ENCODE data around the gene CCDC93.
"Not testable (repeated sequence)": the region's sequence is repeated elsewhere in the genome, so short reads cannot be mapped to it uniquely, and the experiment has no call there.

The CCDC93 gene

GRCh38 chr2:117952228-117952627 lies 61.6 kb downstream of the CCDC93 start:
- DNase-seq, result peak; percentile 13

- DNase-seq, result no peak
Measured at GRCh38 chr2:117949806-117950205, 64.1 kb downstream of the CCDC93 start.

- no peak for DNase-seq
Measured at GRCh38 chr2:117948615-117949014, 65.3 kb downstream of the CCDC93 start.

- DNase-seq, result no peak
Measured at GRCh38 chr2:117945296-117945695, 68.6 kb downstream of the CCDC93 start.

DNA sequence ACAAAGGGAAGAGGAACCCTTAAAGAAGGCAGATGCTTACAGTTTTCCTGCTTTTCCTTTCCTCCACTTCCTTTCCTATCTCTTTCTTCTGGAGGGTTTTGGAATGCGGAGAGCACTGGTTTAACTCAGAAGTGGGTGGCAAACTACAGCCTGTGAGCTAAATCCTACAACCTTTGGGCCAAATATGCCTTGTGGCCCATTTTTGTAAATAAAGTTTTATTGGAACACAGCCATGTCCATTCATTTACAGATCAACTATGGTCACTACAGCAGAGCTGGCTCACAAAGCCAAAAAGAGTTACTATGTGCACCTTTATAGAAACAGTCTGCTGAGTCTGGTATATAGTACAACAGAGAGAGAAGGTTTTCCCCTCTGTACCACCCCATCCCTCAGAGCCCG lies 69.1 kb downstream of the CCDC93 start:
- no peak for DNase-seq

- DNase-seq, result no peak
Measured at GRCh38 chr2:117943013-117943672, 70.7 kb downstream of the CCDC93 start.

DNA sequence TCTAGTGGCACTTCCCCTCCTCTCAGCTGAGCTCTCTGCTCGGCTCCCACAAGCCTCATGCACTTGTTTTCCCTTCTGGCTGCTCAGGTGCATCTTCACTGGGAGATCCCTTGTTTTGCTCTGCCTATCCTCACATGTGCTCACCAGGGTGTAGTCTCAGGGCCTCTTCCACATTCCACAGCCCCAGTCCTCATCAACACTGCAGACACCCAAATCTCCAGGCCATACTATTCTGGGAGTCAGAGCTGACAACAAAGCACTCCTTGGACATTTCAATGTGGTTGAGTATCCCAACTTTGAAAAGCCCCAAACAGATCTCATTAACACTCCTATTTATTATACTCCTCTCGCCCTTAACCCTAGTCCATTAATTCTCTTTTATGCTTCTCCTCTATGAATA lies 71.3 kb downstream of the CCDC93 start:
- no peak for DNase-seq

GRCh38 chr2:117941693-117942092 lies 72.2 kb downstream of the CCDC93 start:
- no peak for DNase-seq

DNA sequence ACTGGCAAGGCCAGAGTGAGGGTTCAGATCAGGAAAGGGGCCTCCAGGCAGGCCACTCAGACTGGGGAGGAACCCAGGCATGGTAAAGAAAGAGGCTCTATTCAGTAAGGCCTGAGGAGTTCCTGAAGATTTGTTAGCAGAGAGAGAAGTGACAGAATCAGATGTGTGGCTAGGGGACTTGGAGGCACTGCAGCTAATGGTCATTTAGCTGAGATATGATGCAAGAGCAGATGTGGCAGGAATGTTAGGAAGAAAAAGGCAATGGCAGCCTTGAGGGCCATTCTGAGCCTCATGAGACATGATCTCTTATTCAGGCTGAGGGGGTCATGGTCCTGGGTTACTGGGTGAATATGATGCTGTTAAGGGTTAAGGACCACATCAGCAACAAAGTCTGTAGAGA lies 73.4 kb downstream of the CCDC93 start:
- no peak for DNase-seq

DNA sequence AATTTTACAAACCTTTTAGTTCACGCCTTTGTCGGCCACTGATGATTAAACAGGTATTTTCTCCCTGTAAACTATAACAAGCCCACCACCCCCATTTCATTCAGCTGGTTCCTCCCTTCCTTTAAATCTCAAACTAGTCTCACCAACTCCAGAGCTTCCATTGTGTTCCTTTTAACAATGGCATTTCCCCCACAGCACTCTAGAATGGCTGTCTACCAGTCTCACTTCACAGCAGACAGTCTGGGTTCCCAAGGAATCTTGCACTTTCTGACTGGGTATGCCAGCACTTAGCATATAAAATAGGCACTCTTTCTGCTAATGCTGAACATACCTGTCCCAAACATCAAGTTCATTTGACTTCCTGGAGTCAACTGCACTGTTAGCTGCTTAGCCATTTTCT lies 75.3 kb downstream of the CCDC93 start:
- no peak for DNase-seq

DNA sequence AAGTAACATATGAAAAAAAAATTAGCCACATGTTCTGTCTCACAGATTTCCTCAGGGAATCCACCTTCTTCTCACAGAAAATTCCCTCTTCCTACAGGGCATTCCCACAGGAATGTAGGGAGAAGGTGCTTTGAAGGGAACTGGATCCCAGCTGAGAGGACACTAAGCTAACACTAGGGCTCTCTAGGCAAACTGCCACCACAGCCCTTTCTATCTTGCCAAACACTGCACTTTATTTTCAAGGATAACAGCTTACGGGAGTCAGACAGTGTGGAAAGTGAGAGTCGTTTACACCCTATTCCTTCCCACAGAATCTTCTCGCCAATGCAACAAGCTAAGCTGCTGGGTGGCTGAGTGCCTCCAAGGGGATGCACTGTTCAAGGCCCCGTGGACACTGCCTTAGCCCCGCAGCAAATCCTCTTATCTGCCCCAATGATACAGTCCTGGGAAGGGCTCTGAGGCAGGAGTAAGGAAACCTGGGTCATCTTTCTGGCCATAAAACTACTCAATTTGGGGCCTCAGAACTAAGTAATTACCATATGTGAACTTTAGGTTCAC lies 76.9 kb downstream of the CCDC93 start:
- DNase-seq, result no peak

DNA sequence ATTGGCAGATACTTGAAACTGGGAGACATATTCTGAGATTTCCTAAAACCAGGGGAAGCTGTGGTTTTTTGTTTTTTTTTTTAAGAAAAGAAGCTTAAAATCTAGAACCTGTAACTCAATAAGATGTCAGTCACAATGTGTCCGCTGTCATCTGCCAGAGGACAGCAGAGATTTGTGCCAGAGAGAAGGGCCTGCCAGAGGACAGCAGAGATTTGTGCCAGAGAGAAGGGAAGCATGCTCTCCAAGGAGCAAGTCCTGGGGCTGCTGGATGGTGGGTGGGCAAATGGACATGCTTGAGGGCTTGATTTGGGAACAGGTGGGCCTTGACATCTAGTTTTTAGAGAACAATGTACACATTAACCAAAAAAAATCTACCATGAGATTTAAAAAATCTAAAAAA lies 77.9 kb downstream of the CCDC93 start:
- DNase-seq, result no peak

GRCh38 chr2:117935456-117935855 lies 78.4 kb downstream of the CCDC93 start:
- DNase-seq, result no peak

- no peak for DNase-seq
Measured at GRCh38 chr2:117933884-117934354, 80.0 kb downstream of the CCDC93 start.

- no peak for DNase-seq
Measured at GRCh38 chr2:117931978-117932377, 81.9 kb downstream of the CCDC93 start.

DNA sequence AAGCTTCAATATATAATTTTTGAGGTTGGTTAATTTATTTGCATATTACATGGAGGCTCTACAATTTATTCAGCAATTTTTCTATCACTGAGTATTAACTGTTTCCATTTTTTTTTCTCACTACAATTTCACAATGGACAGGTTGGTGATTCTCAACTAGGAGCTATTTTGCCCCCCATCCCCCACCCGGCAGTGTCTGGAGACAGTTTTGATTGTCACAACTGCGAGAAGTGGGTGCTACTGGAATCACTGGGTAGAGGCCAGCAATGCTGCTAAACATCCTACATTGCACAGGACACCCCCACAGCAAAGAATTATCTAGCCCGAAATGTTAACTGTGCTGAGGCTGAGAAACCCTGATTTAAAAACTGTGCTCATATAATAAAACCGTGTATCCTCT lies 82.6 kb downstream of the CCDC93 start:
- no peak for DNase-seq

GRCh38 chr2:117930775-117931174 lies 83.1 kb downstream of the CCDC93 start:
- DNase-seq, result no peak

GRCh38 chr2:117923471-117923870 lies 90.4 kb downstream of the CCDC93 start:
- not testable (repeated sequence) for DNase-seq

- no peak for DNase-seq
Measured at GRCh38 chr2:117921520-117921919, 92.3 kb downstream of the CCDC93 start.

DNA sequence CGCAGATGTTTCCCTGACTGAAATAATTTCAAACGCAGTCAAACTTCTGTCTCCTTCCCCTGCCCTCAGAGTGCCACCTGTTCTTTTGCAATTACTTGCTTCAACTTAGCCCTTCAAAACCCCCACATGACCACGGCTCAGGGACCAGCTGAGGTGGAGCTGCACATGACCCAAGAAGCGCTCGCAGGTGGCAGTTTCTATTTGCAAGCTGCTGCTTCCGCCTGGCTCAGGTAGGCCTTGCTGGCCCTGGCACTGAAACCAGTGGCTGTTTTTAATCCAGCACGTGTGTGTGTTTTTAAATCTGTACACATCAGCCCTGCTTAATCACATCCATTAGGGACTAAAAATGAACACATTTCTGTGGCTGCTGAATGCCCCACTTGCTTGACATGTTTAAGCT lies 95.3 kb downstream of the CCDC93 start:
- no peak for DNase-seq

GRCh38 chr2:117917223-117917917 lies 96.5 kb downstream of the CCDC93 start:
- peak; percentile 15 for DNase-seq

- no peak for DNase-seq
Measured at GRCh38 chr2:117902933-117903332, 110.9 kb downstream of the CCDC93 start.

GRCh38 chr2:117888897-117889296 lies 125.0 kb downstream of the CCDC93 start:
- no peak for DNase-seq

DNA sequence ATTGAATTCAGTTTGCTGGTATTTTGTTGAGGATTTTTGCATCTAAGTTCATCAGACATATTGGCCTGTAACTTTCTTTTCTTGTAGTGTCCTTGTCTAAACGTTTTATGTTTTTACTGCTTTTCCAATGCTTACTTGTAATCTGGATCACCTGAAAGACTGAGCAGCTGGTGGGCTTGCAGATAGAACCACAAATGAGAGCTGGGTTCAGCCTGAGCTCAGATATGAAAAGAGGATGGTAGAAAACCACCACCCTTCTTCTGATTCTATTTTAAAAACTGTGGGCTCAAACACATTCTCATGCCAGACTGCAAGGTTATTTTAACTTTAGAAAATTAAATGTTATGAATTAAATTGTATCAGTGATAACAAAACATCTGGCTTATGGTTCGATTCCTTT lies 128.6 kb downstream of the CCDC93 start:
- DNase-seq, result no peak

All from hematopoietic multipotent progenitor cell treated with erythropoietin and hydrocortisone succinate and interleukin-3 and kit ligand, for 4 days (in vitro differentiated cells).